Large intestine (tissue), 3 donors: ENCODE data around the gene RTN4RL1. TPM values are rescaled to one million over a fixed set of nuclear protein-coding genes. Genes with fewer than 3 reads are reported as not detected.

Source experiments
- DNase-seq, 2 donors: peaks; one replicate each; pipeline versions ENCODE4 v3.0.0 to v3.0.0-alpha.2; 2013
- H3K27ac ChIP-seq: one replicate; pipeline ENCODE4 v1.5.1; 2013; ENCODE audit warnings: low read length
- H3K27me3 ChIP-seq: 2 replicates; pipeline ENCODE4 v1.6.1; 2013; ENCODE audit warnings: low read length; ENCODE audit not compliant: control insufficient read depth, insufficient read depth
- H3K36me3 ChIP-seq: 2 replicates; pipeline ENCODE4 v1.6.1; 2013; ENCODE audit warnings: low read length; ENCODE audit not compliant: control insufficient read depth, insufficient read depth
- H3K4me1 ChIP-seq: one replicate; pipeline ENCODE4 v1.6.1; 2013; ENCODE audit warnings: low read length; ENCODE audit not compliant: control insufficient read depth, insufficient read depth
- H3K4me3 ChIP-seq: one replicate; pipeline ENCODE4 v1.5.1; 2013; ENCODE audit warnings: low read length
- H3K9me3 ChIP-seq: one replicate; pipeline ENCODE4 v1.6.1; 2013; ENCODE audit warnings: mild to moderate bottlenecking, low read depth, low read length, moderate library complexity; ENCODE audit not compliant: control insufficient read depth
- WGBS: methylation state at CpG from one replicate; pipeline ENCODE4 v1.1.5; 2013; ENCODE audit warnings: low lambda C conversion rate; ENCODE audit not compliant: insufficient coverage; 5-methylcytosine and 5-hydroxymethylcytosine counted together
- polyA plus RNA-seq: library from polyadenylated mRNA; unstranded; fragments of 120-200 nt; gene quantifications from one replicate; pipeline ENCODE4 v1.2.1, GENCODE V29; 2013

Gene RTN4RL1
- polyA plus RNA-seq, 1 donor: 0.45 TPM

- Histone ChIP-seq H3K27me3 (peaks cover 40% of the 10 kb centered on the region), H3K27ac (no peak overlapping the region), H3K4me3 (no peak overlapping the region), H3K4me1 (no peaks in the 10 kb centered on the region), H3K36me3 (no peaks in the 10 kb centered on the region), H3K9me3 (peaks cover 3% of the 10 kb centered on the region)
- no peak for DNase-seq
- WGBS: 82% methylated on average over 2 of the region's 10 CpGs
Observed at GRCh38 chr17:1975573-1975972, 49.6 kb downstream of the RTN4RL1 start.

DNA sequence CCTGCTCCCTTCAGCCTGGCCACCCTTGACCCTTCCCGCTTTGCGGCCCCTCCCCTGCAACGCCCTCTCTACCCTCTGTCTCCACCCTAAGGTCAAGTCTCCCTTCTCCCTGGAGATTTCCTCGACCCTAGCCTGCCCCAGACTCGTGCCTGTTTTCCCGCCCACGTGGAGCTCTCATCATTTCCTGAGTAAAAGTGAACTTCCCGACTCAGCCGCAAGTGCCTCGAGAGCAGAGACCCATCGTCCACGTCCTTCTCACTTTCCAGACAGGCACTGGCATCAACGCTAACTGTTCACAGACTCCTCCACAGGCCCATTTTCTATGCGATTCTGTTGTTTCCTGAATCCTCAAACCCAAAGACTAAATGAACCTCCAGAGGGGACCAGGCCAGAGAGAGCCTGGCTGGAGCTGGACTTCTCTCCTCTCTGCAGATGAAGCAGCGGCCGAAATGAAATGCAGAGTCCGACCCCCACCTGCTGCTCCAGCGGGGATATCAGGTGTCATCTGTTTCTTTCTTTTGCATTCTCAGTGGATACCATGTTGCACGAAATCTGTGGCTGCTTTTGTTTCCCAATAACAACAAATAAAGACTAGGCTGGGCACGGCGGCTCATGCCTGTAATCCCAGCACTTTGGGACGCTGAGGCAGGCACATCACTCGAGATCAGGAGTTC lies 52.5 kb downstream of the RTN4RL1 start:
- 80% methylated on average over 1 of the region's 23 CpGs for WGBS
- DNase-seq: no peak
- peaks cover 41% of the 10 kb centered on the region for H3K27me3 ChIP-seq

DNA sequence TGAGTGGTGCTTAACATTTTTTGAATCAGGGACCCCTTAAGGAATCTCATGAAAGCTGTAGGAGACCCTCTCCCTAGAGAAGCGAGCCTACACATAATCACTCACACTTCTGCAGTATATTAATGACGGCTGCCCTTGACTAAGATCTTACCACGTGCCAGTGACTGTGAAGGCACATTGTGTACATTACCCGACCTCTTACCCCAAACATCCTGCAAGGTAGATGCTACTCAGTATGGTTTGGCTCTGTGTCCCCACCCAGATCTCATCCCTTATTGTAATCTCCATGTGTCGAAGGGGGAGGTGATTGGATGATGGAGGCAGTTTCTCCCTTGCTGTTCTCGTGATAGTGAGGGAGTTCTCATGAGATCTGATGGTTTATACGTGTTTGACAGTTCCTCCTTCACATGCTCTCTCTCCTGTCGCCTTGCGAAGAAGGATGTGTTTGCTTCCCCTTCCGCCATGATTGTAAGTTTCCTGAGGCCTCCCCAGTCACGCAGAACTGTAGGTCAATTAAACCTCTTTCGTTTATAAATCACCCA lies 54.2 kb downstream of the RTN4RL1 start:
- no peak overlapping the region for H3K4me3 ChIP-seq
- H3K4me1 ChIP-seq: no peaks in the 10 kb centered on the region
- peaks cover 26% of the 10 kb centered on the region for H3K27me3 ChIP-seq
- WGBS: 80% methylated on average over 2 of the region's 12 CpGs
- no peak for DNase-seq
- no peaks in the 10 kb centered on the region for H3K9me3 ChIP-seq
- H3K27ac ChIP-seq: no peak overlapping the region
- H3K36me3 ChIP-seq: no peaks in the 10 kb centered on the region

More for the DNA sequence above, 52.5 kb downstream of the RTN4RL1 start:
- Histone ChIP-seq H3K9me3 (no peaks in the 10 kb centered on the region), H3K4me1 (no peaks in the 10 kb centered on the region), H3K27ac (no peak overlapping the region), H3K4me3 (no peak overlapping the region), H3K36me3 (no peaks in the 10 kb centered on the region)

- H3K4me3 ChIP-seq: no peak overlapping the region
- DNase-seq: no peak
- no CpG with 5 or more reads among the region's 5 CpGs for WGBS
- H3K36me3 ChIP-seq: no peaks in the 10 kb centered on the region
- H3K4me1 ChIP-seq: no peaks in the 10 kb centered on the region
- peaks cover 23% of the 10 kb centered on the region for H3K27me3 ChIP-seq
- H3K27ac ChIP-seq: no peak overlapping the region
- no peaks in the 10 kb centered on the region for H3K9me3 ChIP-seq
Observed at GRCh38 chr17:1969712-1970111, 55.4 kb downstream of the RTN4RL1 start.

GRCh38 chr17:1967213-1967612 lies 57.9 kb downstream of the RTN4RL1 start:
- Histone ChIP-seq H3K27me3 (peaks cover 22% of the 10 kb centered on the region), H3K9me3 (no peaks in the 10 kb centered on the region), H3K4me3 (no peak overlapping the region), H3K36me3 (no peaks in the 10 kb centered on the region), H3K4me1 (no peaks in the 10 kb centered on the region), H3K27ac (no peak overlapping the region)
- WGBS: 50% methylated on average over 3 of the region's 11 CpGs
- no peak for DNase-seq

DNA sequence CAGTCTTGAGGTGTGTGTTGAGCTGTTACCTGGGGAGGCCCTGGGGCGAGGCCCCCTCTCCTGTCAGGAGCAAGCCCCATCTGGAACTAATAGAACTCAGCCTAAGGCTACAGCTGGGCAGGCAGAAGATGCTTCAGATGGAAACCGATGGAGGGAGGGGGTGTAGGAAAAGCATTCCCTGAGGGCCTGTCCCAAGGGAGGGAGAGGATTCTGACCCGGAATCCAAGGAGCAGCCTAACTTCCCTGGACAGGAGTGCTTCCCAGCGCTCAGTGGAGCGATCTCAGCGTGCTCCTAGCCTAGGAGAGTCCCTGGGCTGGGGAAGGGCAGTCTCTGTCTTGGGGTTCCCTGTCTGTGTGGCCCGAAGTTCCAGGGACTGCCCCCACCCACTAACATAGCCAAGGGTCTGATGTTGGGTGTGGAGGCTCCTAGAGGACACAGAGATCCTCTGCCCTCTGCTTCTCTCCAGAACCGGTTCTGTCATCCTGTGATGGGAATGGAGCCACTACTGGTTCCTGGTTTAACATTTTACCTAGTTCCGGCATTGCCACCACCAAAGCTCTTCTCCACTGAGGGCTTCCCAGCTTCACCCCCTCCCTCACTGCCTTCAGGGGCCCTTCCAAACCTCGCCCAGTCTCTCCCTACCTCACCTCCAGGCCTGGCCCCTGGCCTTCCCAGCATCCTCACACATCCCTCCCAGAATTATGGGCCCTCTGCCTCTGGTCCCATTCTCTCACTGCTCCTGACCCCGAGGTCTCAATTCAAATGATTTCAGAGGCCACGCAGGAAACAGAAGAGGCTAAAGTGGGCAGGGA lies 58.7 kb downstream of the RTN4RL1 start:
- peaks cover 22% of the 10 kb centered on the region for H3K27me3 ChIP-seq
- no peak overlapping the region for H3K4me3 ChIP-seq
- no peak for DNase-seq
- H3K4me1 ChIP-seq: no peaks in the 10 kb centered on the region
- H3K36me3 ChIP-seq: no peaks in the 10 kb centered on the region
- no peak overlapping the region for H3K27ac ChIP-seq
- WGBS: no CpG with 5 or more reads among the region's 12 CpGs
- no peaks in the 10 kb centered on the region for H3K9me3 ChIP-seq

GRCh38 chr17:1965556-1966273 lies 59.4 kb downstream of the RTN4RL1 start:
- Histone ChIP-seq H3K4me3 (no peak overlapping the region), H3K27ac (no peak overlapping the region), H3K36me3 (no peaks in the 10 kb centered on the region), H3K27me3 (peaks cover 23% of the 10 kb centered on the region), H3K4me1 (no peaks in the 10 kb centered on the region), H3K9me3 (no peaks in the 10 kb centered on the region)
- no peak for DNase-seq
- no CpG with 5 or more reads among the region's 21 CpGs for WGBS

DNA sequence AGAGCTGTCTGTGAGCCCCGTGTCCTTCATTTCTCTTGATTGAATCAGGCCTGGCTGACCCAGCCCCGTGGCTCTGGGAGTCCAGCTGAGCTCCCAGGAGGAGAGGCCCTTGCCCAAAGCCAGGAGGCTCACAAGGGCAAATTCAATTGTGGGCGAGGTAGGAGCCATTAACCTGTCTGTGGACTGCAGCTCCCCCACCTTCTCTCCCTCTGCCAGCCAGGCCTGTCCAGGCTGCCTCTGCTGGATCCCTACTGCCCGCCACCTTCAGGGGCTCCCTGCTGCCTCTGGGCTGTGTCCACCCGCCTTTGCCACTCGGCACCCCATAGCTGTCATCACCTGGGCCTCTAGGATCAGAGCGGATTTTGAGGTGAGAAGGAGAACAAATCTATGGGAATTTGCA lies 61.9 kb downstream of the RTN4RL1 start:
- no CpG with 5 or more reads among the region's 7 CpGs for WGBS
- H3K27me3 ChIP-seq: peaks cover 13% of the 10 kb centered on the region
- no peak for DNase-seq

DNA sequence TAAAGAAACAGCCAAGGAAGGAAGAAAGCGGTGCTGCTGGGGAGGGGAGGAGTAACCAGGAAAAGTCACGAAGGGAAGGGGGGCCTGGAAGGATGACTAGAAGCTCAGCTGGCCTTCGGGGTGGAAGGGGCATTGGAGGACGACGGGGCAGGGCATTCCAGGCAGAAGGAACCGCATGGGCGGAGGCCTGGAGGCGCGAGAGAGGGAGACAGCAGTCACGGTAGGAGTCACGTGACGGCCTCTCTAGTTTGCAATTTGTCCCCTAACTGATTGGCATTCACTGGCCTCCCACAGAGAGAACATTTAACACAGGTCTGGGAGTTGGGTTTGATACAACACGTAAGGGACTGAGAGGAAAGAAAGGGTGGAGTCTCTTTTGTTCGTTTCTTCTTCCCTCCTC lies 63.9 kb downstream of the RTN4RL1 start:
- Histone ChIP-seq H3K27ac (no peak overlapping the region), H3K4me1 (no peaks in the 10 kb centered on the region), H3K36me3 (no peaks in the 10 kb centered on the region), H3K4me3 (no peak overlapping the region), H3K9me3 (no peaks in the 10 kb centered on the region), H3K27me3 (peaks cover 10% of the 10 kb centered on the region)
- no CpG with 5 or more reads among the region's 14 CpGs for WGBS
- no peak for DNase-seq

More for the DNA sequence above, 61.9 kb downstream of the RTN4RL1 start:
- no peaks in the 10 kb centered on the region for H3K36me3 ChIP-seq
- no peaks in the 10 kb centered on the region for H3K9me3 ChIP-seq
- H3K4me1 ChIP-seq: no peaks in the 10 kb centered on the region
- H3K27ac ChIP-seq: no peak overlapping the region
- H3K4me3 ChIP-seq: no peak overlapping the region

- Histone ChIP-seq H3K4me1 (no peaks in the 10 kb centered on the region), H3K27ac (no peak overlapping the region), H3K4me3 (no peak overlapping the region), H3K9me3 (no peaks in the 10 kb centered on the region), H3K27me3 (peaks cover 5% of the 10 kb centered on the region), H3K36me3 (no peaks in the 10 kb centered on the region)
- no peak for DNase-seq
- WGBS: 57% methylated on average over 5 of the region's 8 CpGs
Observed at GRCh38 chr17:1960545-1960912, 64.6 kb downstream of the RTN4RL1 start.
